HEK293 (cell line): ENCODE data around the gene CDH23.
A peak's percentile ranks its signal among the peaks of the same experiment; 100 is the strongest.

ENCODE experiments used
- CTCF ChIA-PET: fragments of 350-600 bp; formaldehyde crosslinking; extraction: SDS; loops from one replicate; lab custom pipeline; 2021; ENCODE audit warnings: antibody characterized with exemption; lab: Yijun Ruan, JAX
- POLR2A ChIA-PET: fragments of 300-600 bp; formaldehyde crosslinking; extraction: SDS; loops from one replicate; lab custom pipeline; 2020; ENCODE audit warnings: antibody characterized with exemption, inconsistent platforms; lab: Yijun Ruan, JAX
- H3K27ac ChIP-seq: fragments of 200-500 bp; sonication (Bioruptor generic); 2 replicates; pipeline ENCODE4 v1.5.1; 2014; ENCODE audit warnings: low read depth, low read length, control low read depth, inconsistent platforms; ENCODE audit errors: extremely low read depth
- H3K36me3 ChIP-seq, 2 experiments: fragments of 200-500 bp in 1 of 2; sonication (Bioruptor generic) in 1 of 2; 1 replicate in 1 of 2; 2 replicates in 1 of 2; pipeline ENCODE4 v1.5.1; 2014 to 2017; ENCODE audit warnings: inconsistent platforms in 2 of 2, low read length in 2 of 2; ENCODE audit not compliant: control insufficient read depth in 2 of 2, insufficient read depth in 1 of 2
- H3K4me1 ChIP-seq: fragments of 200-500 bp; sonication (Bioruptor generic); 2 replicates; pipeline ENCODE4 v1.5.1; 2014; ENCODE audit warnings: mild to moderate bottlenecking, low read length, inconsistent platforms; ENCODE audit not compliant: control insufficient read depth, insufficient read depth
- H3K4me3 ChIP-seq: 2 replicates; pipeline ENCODE4 v1.5.1; 2011; ENCODE audit warnings: low read depth, mild to moderate bottlenecking, control low read depth, low read length, moderate library complexity
- H3K9me3 ChIP-seq: fragments of 200-500 bp; sonication (Bioruptor generic); 2 replicates; pipeline ENCODE4 v1.5.1; 2014; ENCODE audit warnings: low read depth, low read length, inconsistent platforms; ENCODE audit not compliant: control insufficient read depth, insufficient read depth
- GLIS1 ChIP-seq: fragments of 450-650 bp; formaldehyde crosslinking; IDR thresholded peaks from 2 replicates; pipeline ENCODE4 v1.5.1; 2016; ENCODE audit warnings: missing biosample characterization, missing genetic modification characterization
- GLIS2 ChIP-seq: fragments of 450-650 bp; formaldehyde crosslinking; IDR thresholded peaks from 2 replicates; pipeline ENCODE4 v1.5.1; 2016; ENCODE audit warnings: missing biosample characterization, missing genetic modification characterization
- KLF1 ChIP-seq: fragments of 450-650 bp; formaldehyde crosslinking; IDR thresholded peaks from 2 replicates; pipeline ENCODE4 v1.5.1; 2016; ENCODE audit warnings: missing biosample characterization, missing genetic modification characterization
- KLF10 ChIP-seq: fragments of 450-650 bp; IDR thresholded peaks from 2 replicates; pipeline ENCODE4 v1.5.1; 2018; ENCODE audit warnings: missing biosample characterization, mild to moderate bottlenecking, missing genetic modification characterization
- KLF16 ChIP-seq: fragments of 450-650 bp; formaldehyde crosslinking; IDR thresholded peaks from 2 replicates; pipeline ENCODE4 v1.5.1; 2017; ENCODE audit warnings: missing biosample characterization, missing genetic modification characterization
- SALL2 ChIP-seq: fragments of 450-650 bp; formaldehyde crosslinking; IDR thresholded peaks from 2 replicates; pipeline ENCODE4 v1.5.0; 2017; ENCODE audit warnings: missing biosample characterization, mild to moderate bottlenecking, missing genetic modification characterization, borderline replicate concordance
- SP2 ChIP-seq: fragments of 450-650 bp; formaldehyde crosslinking; IDR thresholded peaks from 2 replicates; pipeline ENCODE4 v1.5.1; 2016; ENCODE audit warnings: missing biosample characterization, missing genetic modification characterization
- SP7 ChIP-seq: fragments of 450-650 bp; formaldehyde crosslinking; IDR thresholded peaks from 2 replicates; pipeline ENCODE4 v1.5.1; 2016; ENCODE audit warnings: missing biosample characterization, missing genetic modification characterization
- YY1 ChIP-seq: fragments of 450-650 bp; formaldehyde crosslinking; IDR thresholded peaks from 2 replicates; pipeline ENCODE4 v1.5.1; 2018; ENCODE audit warnings: missing biosample characterization, missing genetic modification characterization
- ZBTB20 ChIP-seq: fragments of 450-650 bp; formaldehyde crosslinking; IDR thresholded peaks from 2 replicates; pipeline ENCODE4 v1.5.1; 2016; ENCODE audit warnings: missing biosample characterization, missing genetic modification characterization
- ZBTB8A ChIP-seq: fragments of 450-650 bp; formaldehyde crosslinking; IDR thresholded peaks from 2 replicates; pipeline ENCODE4 v1.5.1; 2016; ENCODE audit warnings: missing biosample characterization, missing genetic modification characterization
- ZFHX2 ChIP-seq: fragments of 450-650 bp; formaldehyde crosslinking; conservative IDR thresholded peaks from 2 replicates; pipeline ENCODE4 v1.5.1; 2016; ENCODE audit warnings: missing biosample characterization, missing genetic modification characterization
- ZIC2 ChIP-seq: fragments of 450-650 bp; formaldehyde crosslinking; IDR thresholded peaks from 2 replicates; pipeline ENCODE4 v1.5.1; 2016; ENCODE audit warnings: missing biosample characterization, missing genetic modification characterization
- ZNF133 ChIP-seq: fragments of 450-650 bp; formaldehyde crosslinking; IDR thresholded peaks from 2 replicates; pipeline ENCODE4 v1.5.1; 2016; ENCODE audit warnings: missing biosample characterization, missing genetic modification characterization
- ZNF23 ChIP-seq: fragments of 450-650 bp; formaldehyde crosslinking; IDR thresholded peaks from 2 replicates; pipeline ENCODE4 v1.5.1; 2016; ENCODE audit warnings: missing biosample characterization, missing genetic modification characterization, borderline replicate concordance
- ZNF292 ChIP-seq: fragments of 450-650 bp; formaldehyde crosslinking; IDR thresholded peaks from 2 replicates; pipeline ENCODE4 v1.5.1; 2016; ENCODE audit warnings: low read depth, missing biosample characterization, missing genetic modification characterization, borderline replicate concordance
- ZNF311 ChIP-seq: fragments of 450-650 bp; formaldehyde crosslinking; IDR thresholded peaks from 2 replicates; pipeline ENCODE4 v1.5.1; 2017; ENCODE audit warnings: missing biosample characterization, missing genetic modification characterization, borderline replicate concordance
- ZNF37A ChIP-seq: fragments of 450-650 bp; IDR thresholded peaks from 2 replicates; pipeline ENCODE4 v1.5.1; 2018; ENCODE audit warnings: missing biosample characterization, missing genetic modification characterization
- ZNF394 ChIP-seq: fragments of 450-650 bp; formaldehyde crosslinking; IDR thresholded peaks from 2 replicates; pipeline ENCODE4 v1.5.1; 2016; ENCODE audit warnings: missing biosample characterization, missing genetic modification characterization, mild to moderate bottlenecking, moderate library complexity, borderline replicate concordance
- ZNF449 ChIP-seq: fragments of 450-650 bp; formaldehyde crosslinking; IDR thresholded peaks from 2 replicates; pipeline ENCODE4 v1.5.1; 2017; ENCODE audit warnings: missing biosample characterization, mild to moderate bottlenecking, missing genetic modification characterization, moderate library complexity
- ZNF529 ChIP-seq: fragments of 450-650 bp; formaldehyde crosslinking; IDR thresholded peaks from 2 replicates; pipeline ENCODE4 v1.5.1; 2017; ENCODE audit warnings: missing genetic modification characterization, missing biosample characterization; ENCODE audit not compliant: insufficient replicate concordance
- ZNF548 ChIP-seq: fragments of 450-650 bp; formaldehyde crosslinking; IDR thresholded peaks from 2 replicates; pipeline ENCODE4 v1.5.1; 2016; ENCODE audit warnings: missing biosample characterization, missing genetic modification characterization
- ZNF561 ChIP-seq: fragments of 450-650 bp; IDR thresholded peaks from 2 replicates; pipeline ENCODE4 v1.5.1; 2018; ENCODE audit warnings: missing biosample characterization, missing genetic modification characterization, borderline replicate concordance
- ZNF610 ChIP-seq: fragments of 450-650 bp; formaldehyde crosslinking; IDR thresholded peaks from 2 replicates; pipeline ENCODE4 v1.5.1; 2016; ENCODE audit warnings: missing biosample characterization, missing genetic modification characterization, borderline replicate concordance
- ZNF670 ChIP-seq: fragments of 450-650 bp; formaldehyde crosslinking; IDR thresholded peaks from 2 replicates; pipeline ENCODE4 v1.5.1; 2016; ENCODE audit warnings: missing biosample characterization, missing genetic modification characterization, low read depth
- ZNF768 ChIP-seq: fragments of 450-650 bp; formaldehyde crosslinking; IDR thresholded peaks from 2 replicates; pipeline ENCODE4 v1.5.1; 2018; ENCODE audit warnings: missing biosample characterization, mild to moderate bottlenecking, missing genetic modification characterization
- ZNF830 ChIP-seq: fragments of 450-650 bp; IDR thresholded peaks from 2 replicates; pipeline ENCODE4 v1.5.0; 2018; ENCODE audit warnings: missing biosample characterization, missing genetic modification characterization, low read depth, mild to moderate bottlenecking, moderate library complexity
- ZNF843 ChIP-seq: fragments of 450-650 bp; formaldehyde crosslinking; IDR thresholded peaks from 2 replicates; pipeline ENCODE4 v1.5.1; 2016; ENCODE audit warnings: missing biosample characterization, missing genetic modification characterization
- ZSCAN18 ChIP-seq: fragments of 450-650 bp; formaldehyde crosslinking; IDR thresholded peaks from 2 replicates; pipeline ENCODE4 v1.5.1; 2016; ENCODE audit warnings: missing biosample characterization, missing genetic modification characterization
- ZSCAN30 ChIP-seq: fragments of 450-650 bp; IDR thresholded peaks from 2 replicates; pipeline ENCODE4 v1.5.1; 2018; ENCODE audit warnings: missing biosample characterization, mild to moderate bottlenecking, missing genetic modification characterization, moderate library complexity

The CDH23 gene

GRCh38 chr10:71727738-71728737 lies 331.3 kb downstream of the CDH23 start:
- Histone ChIP-seq H3K4me3 (no peak overlapping the region), H3K27ac (no peak overlapping the region), H3K4me1 (no peaks in the 10 kb centered on the region; the same call in 1 of the 2 replicates), H3K36me3 (no peaks in the 10 kb centered on the region), H3K9me3 (no peaks in the 10 kb centered on the region)
- TF ChIP-seq ZNF449 (tag by site-specific recombination) (no peak), ZNF394 (peak; percentile 57; the same call in 1 of the 2 replicates), KLF1 (tag by site-specific recombination) (0 out of 2 replicates have a peak, but pooled peaks have one; percentile 14), ZFHX2 (tag by site-specific recombination) (no peak), ZNF830 (no peak), KLF10 (tag by site-specific recombination) (no peak)
- POLR2A ChIA-PET: no interaction called here
- CTCF ChIA-PET: interaction anchor here (0.6 to 1.3 kb wide), 5 partner anchors 9 to 826 kb away, joined by 3 to 8 read pairs (median 4); no protein-coding TSS in a partner anchor

- ChIA-PET CTCF (interaction anchor here (0.9 to 1.3 kb wide), 3 partner anchors 21 to 167 kb away, joined by 3 to 8 read pairs (median 4); no protein-coding TSS in a partner anchor), POLR2A (no interaction called here)
- Histone ChIP-seq H3K4me3 (no peak overlapping the region), H3K27ac (no peak overlapping the region), H3K9me3 (no peaks in the 10 kb centered on the region), H3K4me1 (no peaks in the 10 kb centered on the region; the same call in 1 of the 2 replicates), H3K36me3 (no peaks in the 10 kb centered on the region)
- peak; percentile 48 for TF ChIP-seq ZIC2 (tag by site-specific recombination)
- TF ChIP-seq ZBTB8A (tag by site-specific recombination): peak; percentile 72
- TF ChIP-seq ZNF768: no peak
- no peak for TF ChIP-seq ZNF843 (tag by site-specific recombination)
- no peak for TF ChIP-seq ZNF311
- TF ChIP-seq ZNF561: no peak
- TF ChIP-seq ZSCAN30 (tag by site-specific recombination): no peak
- TF ChIP-seq ZNF37A (tag by site-specific recombination): no peak
- no peak for TF ChIP-seq SALL2 (tag by site-specific recombination)
- TF ChIP-seq ZNF670 (tag by site-specific recombination): no peak
- no peak for TF ChIP-seq ZNF292
- TF ChIP-seq ZNF133 (tag by site-specific recombination): no peak
- TF ChIP-seq GLIS1 (tag by site-specific recombination): peak; percentile 43; the same call in 1 of the 2 replicates
- no peak for TF ChIP-seq ZNF529
- no peak for TF ChIP-seq ZNF548 (tag by site-specific recombination)
- TF ChIP-seq SP2 (tag by site-specific recombination): peak; percentile 42
- TF ChIP-seq SP7 (tag by site-specific recombination): peak; percentile 50; the same call in 1 of the 2 replicates
- peak; percentile 78 for TF ChIP-seq ZBTB20 (tag by site-specific recombination)
- TF ChIP-seq ZSCAN18 (tag by site-specific recombination): no peak
- peak; percentile 53; the same call in 1 of the 2 replicates for TF ChIP-seq GLIS2 (tag by site-specific recombination)
- TF ChIP-seq ZNF449 (tag by site-specific recombination): no peak
- peak; percentile 89 for TF ChIP-seq KLF1 (tag by site-specific recombination)
- TF ChIP-seq ZNF23: no peak
- TF ChIP-seq YY1 (tag by site-specific recombination): no peak
- no peak for TF ChIP-seq KLF16 (tag by site-specific recombination)
- TF ChIP-seq ZNF610 (tag by site-specific recombination): no peak
These were observed 332.5 kb downstream of the CDH23 start for GRCh38 chr10:71729161-71729636.
